Spleen (tissue), 7 donors: ENCODE results near the gene ECD.

Experiments used
- POLR2A ChIP-seq, 3 donors: fragments of 450-650 bp; IDR thresholded peaks; one replicate each; pipeline ENCODE4 v1.5.1; 2017; ENCODE audit warnings: antibody characterized with exemption in 3 of 3, mild to moderate bottlenecking in 1 of 3
- POLR2AphosphoS5 ChIP-seq, 3 donors: sonication (generic); formaldehyde crosslinking; IDR thresholded peaks; one replicate each; pipeline ENCODE4 v1.5.1; 2017; ENCODE audit warnings: antibody characterized with exemption in 3 of 3
- TF ChIP-seq, protein P1 (sequence below), 11 experiments: fragments of 200-600 bp in 7 of 11; fragments of 450-650 bp in 4 of 11; sonication (generic) in 4 of 11; IDR thresholded peaks in 8 of 11; conservative IDR thresholded peaks in 3 of 11; 1 replicate in 7 of 11; 2 replicates in 4 of 11; pipeline versions ENCODE4 v1.4.0 to v1.8.0; 2016 to 2021; ENCODE audit warnings: antibody characterized with exemption in 11 of 11, inconsistent platforms in 4 of 11, mild to moderate bottlenecking in 1 of 11
- donor health status: DM: no; HTN: no; CAD: no; lungs with moderate emphysema.
- donor health status: DM: no; HTN: no; CAD: no.
- donor health status: DM: no; HTN: no; CAD: no.

DNA sequence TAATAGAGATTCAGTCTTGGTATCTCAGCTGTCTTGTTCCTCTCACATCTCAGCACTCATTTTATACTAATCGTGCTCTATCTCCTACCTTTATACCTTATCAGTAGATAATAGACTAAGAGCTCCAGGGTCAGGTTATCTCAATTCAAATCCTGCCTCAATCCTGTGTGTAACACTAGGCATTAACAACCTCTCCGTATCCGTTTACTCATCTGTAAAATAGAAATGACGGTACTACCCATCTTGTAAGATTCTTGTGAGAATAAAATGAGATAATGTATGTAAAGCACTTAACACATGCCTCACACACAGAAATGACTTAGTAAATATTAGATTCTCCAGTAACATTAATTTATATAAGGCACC, 70.5 kb downstream of the ECD start:
- TF ChIP-seq, protein P1, sequence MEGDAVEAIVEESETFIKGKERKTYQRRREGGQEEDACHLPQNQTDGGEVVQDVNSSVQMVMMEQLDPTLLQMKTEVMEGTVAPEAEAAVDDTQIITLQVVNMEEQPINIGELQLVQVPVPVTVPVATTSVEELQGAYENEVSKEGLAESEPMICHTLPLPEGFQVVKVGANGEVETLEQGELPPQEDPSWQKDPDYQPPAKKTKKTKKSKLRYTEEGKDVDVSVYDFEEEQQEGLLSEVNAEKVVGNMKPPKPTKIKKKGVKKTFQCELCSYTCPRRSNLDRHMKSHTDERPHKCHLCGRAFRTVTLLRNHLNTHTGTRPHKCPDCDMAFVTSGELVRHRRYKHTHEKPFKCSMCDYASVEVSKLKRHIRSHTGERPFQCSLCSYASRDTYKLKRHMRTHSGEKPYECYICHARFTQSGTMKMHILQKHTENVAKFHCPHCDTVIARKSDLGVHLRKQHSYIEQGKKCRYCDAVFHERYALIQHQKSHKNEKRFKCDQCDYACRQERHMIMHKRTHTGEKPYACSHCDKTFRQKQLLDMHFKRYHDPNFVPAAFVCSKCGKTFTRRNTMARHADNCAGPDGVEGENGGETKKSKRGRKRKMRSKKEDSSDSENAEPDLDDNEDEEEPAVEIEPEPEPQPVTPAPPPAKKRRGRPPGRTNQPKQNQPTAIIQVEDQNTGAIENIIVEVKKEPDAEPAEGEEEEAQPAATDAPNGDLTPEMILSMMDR (IDR thresholded peaks at IDR 0.05 in 8 of 11, conservative IDR thresholded peaks at IDR 0.05 in 3 of 11) = no peak
- no peak for TF ChIP-seq POLR2A (IDR thresholded peaks at IDR 0.05)
- TF ChIP-seq POLR2AphosphoS5 (IDR thresholded peaks at IDR 0.05) = no peak
